ENCODE results near the gene BOLA1. TPM values are rescaled to one million over a fixed set of nuclear protein-coding genes. Genes with fewer than 3 reads are reported as not detected.

BOLA1 gene
- total RNA-seq, 2 donors from 2014 or later, result 10.2 to 14.7 TPM

DNA sequence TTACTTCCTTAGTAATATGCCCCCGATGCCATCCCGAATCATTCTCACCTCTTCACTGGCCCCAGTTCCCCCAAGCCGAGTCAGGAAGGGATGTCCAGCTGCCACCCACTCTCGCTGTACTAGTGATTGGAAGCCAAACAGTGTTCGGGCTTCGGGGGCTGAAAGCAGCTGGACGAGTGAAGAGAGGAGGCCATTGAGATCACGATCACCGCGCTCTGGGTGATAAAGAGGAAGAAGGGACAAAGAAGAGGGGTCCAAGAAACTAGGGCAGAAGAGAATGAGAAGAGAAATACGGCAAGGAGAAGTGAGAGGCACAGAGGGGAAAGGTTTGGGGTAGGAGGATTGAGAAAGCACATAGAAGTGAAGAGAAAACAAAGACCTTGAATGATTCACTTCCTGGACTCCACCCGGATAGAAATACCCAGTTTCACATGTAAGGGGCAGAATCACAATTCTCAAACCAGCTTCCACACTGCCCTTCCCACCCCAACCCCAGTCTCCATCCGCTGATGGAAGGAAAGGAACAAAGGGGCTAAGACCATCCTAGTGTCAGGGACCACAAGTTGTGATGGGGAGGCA is 31.9 kb downstream of the BOLA1 start:
- peaks cover 5% of the 10 kb centered on the region for H3K4me1 ChIP-seq (ENCODE audit: control insufficient read depth, insufficient read depth, low read length)
- no peak overlapping the region for H3K4me3 ChIP-seq (ENCODE audit: low read length)
- Mint-ChIP-seq H3K4me3 (no peak overlapping the region), H3K9me3 (no peaks in the 10 kb centered on the region), H3K4me1 (peaks cover 24% of the 10 kb centered on the region), H3K36me3 (ENCODE audit: low read depth) (peaks cover 5% of the 10 kb centered on the region), H3K27me3 (ENCODE audit: insufficient read depth) (peaks cover 4% of the 10 kb centered on the region), H3K27ac (no peak overlapping the region)
- no peak overlapping the region for H3K27ac ChIP-seq (ENCODE audit: low read depth, low read length)
- no peak for DNase-seq
- no peak overlapping the region for H3K9ac ChIP-seq (ENCODE audit: extremely low read depth, low read length, poor library complexity, severe bottlenecking)
- no peaks in the 10 kb centered on the region for H3K9me3 ChIP-seq (ENCODE audit: control insufficient read depth, low read length)
- peaks cover 6% of the 10 kb centered on the region for H3K36me3 ChIP-seq (ENCODE audit: control insufficient read depth, insufficient read depth, low read length)
- no peaks in the 10 kb centered on the region for H3K27me3 ChIP-seq (ENCODE audit: control insufficient read depth, insufficient read depth, low read length, poor library complexity, severe bottlenecking)
- WGBS, 2 experiments (ENCODE audit: insufficient coverage in 1 of 2, insufficient read length in 1 of 2), result 91 to 92% methylated on average over 10 to 13 of the region's 13 CpGs
- TF ChIP-seq, protein P1, sequence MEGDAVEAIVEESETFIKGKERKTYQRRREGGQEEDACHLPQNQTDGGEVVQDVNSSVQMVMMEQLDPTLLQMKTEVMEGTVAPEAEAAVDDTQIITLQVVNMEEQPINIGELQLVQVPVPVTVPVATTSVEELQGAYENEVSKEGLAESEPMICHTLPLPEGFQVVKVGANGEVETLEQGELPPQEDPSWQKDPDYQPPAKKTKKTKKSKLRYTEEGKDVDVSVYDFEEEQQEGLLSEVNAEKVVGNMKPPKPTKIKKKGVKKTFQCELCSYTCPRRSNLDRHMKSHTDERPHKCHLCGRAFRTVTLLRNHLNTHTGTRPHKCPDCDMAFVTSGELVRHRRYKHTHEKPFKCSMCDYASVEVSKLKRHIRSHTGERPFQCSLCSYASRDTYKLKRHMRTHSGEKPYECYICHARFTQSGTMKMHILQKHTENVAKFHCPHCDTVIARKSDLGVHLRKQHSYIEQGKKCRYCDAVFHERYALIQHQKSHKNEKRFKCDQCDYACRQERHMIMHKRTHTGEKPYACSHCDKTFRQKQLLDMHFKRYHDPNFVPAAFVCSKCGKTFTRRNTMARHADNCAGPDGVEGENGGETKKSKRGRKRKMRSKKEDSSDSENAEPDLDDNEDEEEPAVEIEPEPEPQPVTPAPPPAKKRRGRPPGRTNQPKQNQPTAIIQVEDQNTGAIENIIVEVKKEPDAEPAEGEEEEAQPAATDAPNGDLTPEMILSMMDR (conservative IDR thresholded peaks at IDR 0.05), result no peak

DNA sequence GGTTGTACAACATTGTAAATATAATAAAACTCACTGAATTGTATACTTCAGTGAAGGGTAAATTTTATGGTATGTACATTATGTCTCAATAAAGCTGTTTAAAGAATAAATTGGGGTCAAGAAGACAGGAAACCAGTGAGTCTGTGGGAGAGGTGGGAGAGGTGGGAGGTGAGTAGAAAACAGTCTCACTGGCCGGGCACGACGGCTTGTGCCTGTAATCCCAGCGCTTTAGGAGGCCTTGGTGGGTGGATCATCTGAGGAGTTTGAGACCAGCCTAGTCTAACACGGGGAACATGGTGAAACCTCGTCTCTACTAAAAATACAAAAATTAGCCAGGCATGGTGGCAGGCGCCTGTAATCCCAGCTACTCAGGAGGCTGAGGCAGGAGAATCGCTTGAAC is 33.1 kb downstream of the BOLA1 start:
- H3K36me3 ChIP-seq (ENCODE audit: control insufficient read depth, insufficient read depth, low read length), result no peaks in the 10 kb centered on the region
- H3K4me3 ChIP-seq (ENCODE audit: low read length), result no peak overlapping the region
- no peaks in the 10 kb centered on the region for H3K9me3 ChIP-seq (ENCODE audit: control insufficient read depth, low read length)
- WGBS, 2 experiments (ENCODE audit: insufficient coverage in 1 of 2, insufficient read length in 1 of 2), result 90 to 97% methylated on average over 3 to 8 of the region's 8 CpGs
- Mint-ChIP-seq H3K27ac (no peak overlapping the region), H3K27me3 (ENCODE audit: insufficient read depth) (peaks cover 4% of the 10 kb centered on the region), H3K36me3 (ENCODE audit: low read depth) (no peaks in the 10 kb centered on the region), H3K4me1 (peaks cover 32% of the 10 kb centered on the region), H3K9me3 (no peaks in the 10 kb centered on the region), H3K4me3 (no peak overlapping the region)
- no peak overlapping the region for H3K9ac ChIP-seq (ENCODE audit: extremely low read depth, low read length, poor library complexity, severe bottlenecking)
- no peaks in the 10 kb centered on the region for H3K27me3 ChIP-seq (ENCODE audit: control insufficient read depth, insufficient read depth, low read length, poor library complexity, severe bottlenecking)
- no peaks in the 10 kb centered on the region for H3K4me1 ChIP-seq (ENCODE audit: control insufficient read depth, insufficient read depth, low read length)
- no peak overlapping the region for H3K27ac ChIP-seq (ENCODE audit: low read depth, low read length)
- DNase-seq, result no peak
- TF ChIP-seq, protein P1 (conservative IDR thresholded peaks at IDR 0.05), result no peak

DNA sequence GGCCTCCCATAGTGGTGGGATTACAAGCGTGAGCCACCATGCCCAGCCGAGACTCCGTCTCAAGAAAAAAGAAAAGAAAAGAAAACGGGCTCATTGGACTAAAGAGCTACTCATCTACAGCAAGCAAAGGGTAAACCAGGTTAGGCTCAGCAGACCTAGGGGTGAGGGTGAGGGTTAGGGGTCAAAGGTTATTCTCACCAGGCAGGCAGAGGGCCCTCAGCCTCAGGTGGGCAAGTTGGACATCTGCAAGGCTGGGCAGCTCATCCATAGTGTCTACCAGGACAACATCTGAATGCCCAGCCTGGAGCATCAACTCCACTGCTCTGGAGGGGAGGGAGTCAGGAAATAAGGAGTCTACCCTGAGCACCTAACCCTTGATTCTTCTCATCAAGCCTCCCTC is 33.8 kb downstream of the BOLA1 start:
- Mint-ChIP-seq H3K27me3 (ENCODE audit: insufficient read depth) (peaks cover 4% of the 10 kb centered on the region), H3K4me3 (no peak overlapping the region), H3K4me1 (peaks cover 36% of the 10 kb centered on the region), H3K27ac (no peak overlapping the region), H3K36me3 (ENCODE audit: low read depth) (no peaks in the 10 kb centered on the region), H3K9me3 (no peaks in the 10 kb centered on the region)
- Histone ChIP-seq H3K4me3 (ENCODE audit: low read length) (no peak overlapping the region), H3K27me3 (ENCODE audit: control insufficient read depth, insufficient read depth, low read length, poor library complexity, severe bottlenecking) (no peaks in the 10 kb centered on the region), H3K27ac (ENCODE audit: low read depth, low read length) (no peak overlapping the region), H3K4me1 (ENCODE audit: control insufficient read depth, insufficient read depth, low read length) (no peaks in the 10 kb centered on the region), H3K9me3 (ENCODE audit: control insufficient read depth, low read length) (no peaks in the 10 kb centered on the region), H3K36me3 (ENCODE audit: control insufficient read depth, insufficient read depth, low read length) (no peaks in the 10 kb centered on the region), H3K9ac (ENCODE audit: extremely low read depth, low read length, poor library complexity, severe bottlenecking) (no peak overlapping the region)
- no peak for DNase-seq
- 96 to 100% methylated on average over 3 to 4 of the region's 4 CpGs for WGBS, 2 experiments (ENCODE audit: insufficient coverage in 1 of 2, insufficient read length in 1 of 2)
- TF ChIP-seq, protein P1 (conservative IDR thresholded peaks at IDR 0.05), result no peak

All from endodermal cell (in vitro differentiated cells).